Endothelial cell of umbilical vein (primary cell): Measurements from ENCODE around the gene TTC21A.

Experiments used
- EZH2 ChIP-seq: IDR thresholded peaks from 2 replicates; pipeline ENCODE4 v1.6.1; 2012; ENCODE audit warnings: borderline replicate concordance, low read depth, mild to moderate bottlenecking, moderate library complexity, low read length, inconsistent platforms; ENCODE audit not compliant: severe bottlenecking
- FOS ChIP-seq: IDR thresholded peaks from 2 replicates; pipeline ENCODE4 v1.6.1; 2011; ENCODE audit warnings: mild to moderate bottlenecking, low read length, moderate library complexity, borderline replicate concordance; ENCODE audit not compliant: insufficient read depth
- GATA2 ChIP-seq: IDR thresholded peaks from 2 replicates; pipeline ENCODE4 v1.7.0; 2011; ENCODE audit warnings: low read depth, mild to moderate bottlenecking, moderate library complexity, mixed read lengths, low read length; ENCODE audit not compliant: insufficient read length, insufficient read depth
- POLR2A ChIP-seq: IDR thresholded peaks from 2 replicates; pipeline ENCODE4 v1.6.1; 2012; ENCODE audit warnings: low read depth, mild to moderate bottlenecking, control low read depth, low read length
- POLR2AphosphoS5 ChIP-seq: IDR thresholded peaks from 2 replicates; pipeline ENCODE4 v1.6.1; 2012; ENCODE audit warnings: low read depth, mild to moderate bottlenecking, control low read depth, low read length, moderate library complexity; ENCODE audit not compliant: insufficient read depth
- TF ChIP-seq, protein P1 (sequence below), 2 donors: IDR thresholded peaks; 1 replicate in 1 of 2; 2 replicates in 1 of 2; pipeline ENCODE4 v1.5.1; 2011; ENCODE audit warnings: low read length in 2 of 2, mild to moderate bottlenecking in 2 of 2, moderate library complexity in 2 of 2, control low read depth in 1 of 2, inconsistent platforms in 1 of 2, low read depth in 1 of 2; ENCODE audit not compliant: insufficient read depth in 1 of 2; ENCODE audit errors: extremely low read depth in 1 of 2

DNA sequence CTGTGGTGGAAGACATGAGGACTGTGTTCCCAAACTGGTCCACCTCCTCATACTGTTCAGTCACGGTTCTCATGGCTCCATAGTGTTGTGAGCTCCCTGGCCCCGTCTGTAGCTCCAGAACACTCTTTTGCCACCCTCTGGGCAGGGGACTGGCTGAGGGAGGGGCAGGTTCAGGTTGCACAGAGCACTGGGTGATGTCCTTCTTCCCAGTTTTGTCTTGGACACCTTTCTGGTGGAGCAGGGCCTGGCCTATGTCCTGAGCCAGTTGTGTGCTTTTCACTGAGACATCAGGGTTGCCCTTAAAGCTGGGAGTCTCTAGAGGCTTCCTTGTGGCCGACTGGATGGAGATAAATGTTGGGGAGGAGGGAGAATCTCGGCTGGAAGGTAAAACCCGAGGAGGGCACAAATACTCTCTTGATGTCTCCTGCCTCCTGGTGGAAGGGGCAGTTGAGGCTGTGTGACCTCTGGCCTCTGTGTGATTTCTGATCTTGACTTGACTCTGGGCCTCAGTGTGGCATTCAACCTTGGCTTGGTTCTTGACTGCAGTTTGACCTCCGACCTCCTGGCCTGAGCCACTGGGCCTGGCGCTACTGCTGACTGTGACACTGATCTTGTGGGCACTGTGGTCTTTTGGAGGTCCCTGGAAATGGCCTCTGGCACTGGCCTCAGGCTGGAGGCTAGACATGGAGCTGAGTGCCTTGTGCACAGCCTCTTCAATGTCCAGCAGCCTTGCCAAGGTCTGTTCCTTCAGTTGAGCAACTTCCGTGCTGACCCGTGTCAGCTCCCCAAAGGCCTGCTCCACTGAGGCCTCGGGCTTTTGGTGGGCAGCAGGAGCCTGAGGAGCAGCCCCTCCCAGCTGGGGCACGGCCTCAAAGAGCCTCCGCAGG lies 76.8 kb downstream of the TTC21A start:
- TF ChIP-seq POLR2AphosphoS5 = no peak
- no peak for TF ChIP-seq EZH2
- TF ChIP-seq, protein P1, sequence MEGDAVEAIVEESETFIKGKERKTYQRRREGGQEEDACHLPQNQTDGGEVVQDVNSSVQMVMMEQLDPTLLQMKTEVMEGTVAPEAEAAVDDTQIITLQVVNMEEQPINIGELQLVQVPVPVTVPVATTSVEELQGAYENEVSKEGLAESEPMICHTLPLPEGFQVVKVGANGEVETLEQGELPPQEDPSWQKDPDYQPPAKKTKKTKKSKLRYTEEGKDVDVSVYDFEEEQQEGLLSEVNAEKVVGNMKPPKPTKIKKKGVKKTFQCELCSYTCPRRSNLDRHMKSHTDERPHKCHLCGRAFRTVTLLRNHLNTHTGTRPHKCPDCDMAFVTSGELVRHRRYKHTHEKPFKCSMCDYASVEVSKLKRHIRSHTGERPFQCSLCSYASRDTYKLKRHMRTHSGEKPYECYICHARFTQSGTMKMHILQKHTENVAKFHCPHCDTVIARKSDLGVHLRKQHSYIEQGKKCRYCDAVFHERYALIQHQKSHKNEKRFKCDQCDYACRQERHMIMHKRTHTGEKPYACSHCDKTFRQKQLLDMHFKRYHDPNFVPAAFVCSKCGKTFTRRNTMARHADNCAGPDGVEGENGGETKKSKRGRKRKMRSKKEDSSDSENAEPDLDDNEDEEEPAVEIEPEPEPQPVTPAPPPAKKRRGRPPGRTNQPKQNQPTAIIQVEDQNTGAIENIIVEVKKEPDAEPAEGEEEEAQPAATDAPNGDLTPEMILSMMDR (IDR thresholded peaks at IDR 0.05; ENCODE audit: extremely low read depth in 1 of 2, insufficient read depth in 1 of 2, low read depth in 1 of 2, low read length in 2 of 2) = no peak
- TF ChIP-seq POLR2A = no peak
- no peak for TF ChIP-seq GATA2
- TF ChIP-seq FOS = no peak
